Activated T-cell treated with anti-CD3 and anti-CD28 coated beads, Interleukin-2, amount 50 U/mL, for 4 hours (primary cell): ENCODE results near the gene ISX. TPM values are rescaled to one million over a fixed set of nuclear protein-coding genes. Genes with fewer than 3 reads are reported as not detected.

Experiments
- ATAC-seq, 2 donors: fragments of 200-7000 bp; cut with Tn5 transposase; one replicate each; pipeline ENCODE4 v1.10.0; 2021
- DNase-seq: peaks from one replicate; pipeline ENCODE4 v3.0.0-alpha.2; 2020
- H3K27me3 Mint-ChIP-seq: one replicate; pipeline ENCODE4 v1.8.0; 2021; ENCODE audit warnings: low read depth, mixed read lengths
- H3K36me3 Mint-ChIP-seq: one replicate; pipeline ENCODE4 v1.8.0; 2022; ENCODE audit warnings: mixed read lengths; ENCODE audit not compliant: insufficient read depth
- H3K4me1 Mint-ChIP-seq: one replicate; pipeline ENCODE4 v1.8.0; 2021; ENCODE audit warnings: low read depth, mixed read lengths
- H3K4me3 Mint-ChIP-seq: one replicate; pipeline ENCODE4 v1.8.0; 2021; ENCODE audit warnings: mild to moderate bottlenecking, moderate library complexity, mixed read lengths
- H3K9me3 Mint-ChIP-seq: one replicate; pipeline ENCODE4 v1.8.0; 2021; ENCODE audit warnings: mixed read lengths
- total RNA-seq, 3 donors: library from RNA; stranded (reverse); gene quantifications; one replicate each; pipeline ENCODE4 v1.2.1, GENCODE V29; 2021

The ISX gene
- total RNA-seq, 3 donors from 2014 or later, result not detected

DNA sequence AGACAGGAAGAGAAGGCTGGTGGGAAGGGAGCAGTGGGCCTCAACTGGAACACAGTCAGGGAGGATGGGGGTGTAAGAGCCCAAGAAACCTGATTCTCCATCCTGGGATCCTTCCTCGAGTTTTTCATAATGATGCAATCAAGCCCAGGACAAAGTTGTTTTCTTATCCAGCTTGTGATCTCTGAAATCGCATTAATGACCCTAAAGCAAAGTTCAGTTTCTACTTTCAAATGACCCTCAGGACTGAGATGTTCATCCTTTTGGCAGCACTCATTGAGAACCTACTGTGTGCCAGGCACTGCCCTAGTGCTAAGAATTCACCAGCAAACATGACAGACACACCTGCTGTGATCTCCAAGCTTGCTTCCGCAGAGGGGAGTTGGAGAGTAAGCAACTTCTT, 45.3 kb downstream of the ISX start:
- no peak overlapping the region for H3K4me3 Mint-ChIP-seq
- DNase-seq (no peak), ATAC-seq (no peak)
- H3K27me3 Mint-ChIP-seq, result peaks cover 12% of the 10 kb centered on the region
- H3K9me3 Mint-ChIP-seq, result peaks cover 8% of the 10 kb centered on the region
- H3K36me3 Mint-ChIP-seq, result no peaks in the 10 kb centered on the region
- H3K4me1 Mint-ChIP-seq, result no peaks in the 10 kb centered on the region

DNA sequence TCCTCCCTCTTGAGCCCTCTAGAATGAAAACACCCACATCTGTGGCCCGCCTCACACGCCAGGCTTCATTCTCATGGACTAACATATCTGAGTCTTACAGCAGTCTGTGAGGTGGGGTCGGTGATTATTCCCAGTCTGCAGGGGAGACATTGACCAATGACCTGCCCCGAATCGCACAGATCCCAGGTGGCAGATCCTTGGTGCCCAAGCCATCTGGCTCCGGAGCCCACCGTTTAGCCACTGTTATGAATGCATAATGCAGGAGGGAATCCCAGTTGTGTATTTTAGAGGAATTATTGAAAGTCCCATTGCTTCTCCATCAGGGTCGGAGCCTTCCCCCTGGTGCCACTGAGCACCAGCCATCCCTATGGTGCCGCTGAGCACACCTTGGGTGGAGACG, 47.4 kb downstream of the ISX start:
- no peaks in the 10 kb centered on the region for H3K4me1 Mint-ChIP-seq
- peaks cover 10% of the 10 kb centered on the region for H3K27me3 Mint-ChIP-seq
- peaks cover 2% of the 10 kb centered on the region for H3K9me3 Mint-ChIP-seq
- DNase-seq, result no peak
- H3K4me3 Mint-ChIP-seq, result no peak overlapping the region
- H3K36me3 Mint-ChIP-seq, result no peaks in the 10 kb centered on the region
- ATAC-seq, result no peak

DNA sequence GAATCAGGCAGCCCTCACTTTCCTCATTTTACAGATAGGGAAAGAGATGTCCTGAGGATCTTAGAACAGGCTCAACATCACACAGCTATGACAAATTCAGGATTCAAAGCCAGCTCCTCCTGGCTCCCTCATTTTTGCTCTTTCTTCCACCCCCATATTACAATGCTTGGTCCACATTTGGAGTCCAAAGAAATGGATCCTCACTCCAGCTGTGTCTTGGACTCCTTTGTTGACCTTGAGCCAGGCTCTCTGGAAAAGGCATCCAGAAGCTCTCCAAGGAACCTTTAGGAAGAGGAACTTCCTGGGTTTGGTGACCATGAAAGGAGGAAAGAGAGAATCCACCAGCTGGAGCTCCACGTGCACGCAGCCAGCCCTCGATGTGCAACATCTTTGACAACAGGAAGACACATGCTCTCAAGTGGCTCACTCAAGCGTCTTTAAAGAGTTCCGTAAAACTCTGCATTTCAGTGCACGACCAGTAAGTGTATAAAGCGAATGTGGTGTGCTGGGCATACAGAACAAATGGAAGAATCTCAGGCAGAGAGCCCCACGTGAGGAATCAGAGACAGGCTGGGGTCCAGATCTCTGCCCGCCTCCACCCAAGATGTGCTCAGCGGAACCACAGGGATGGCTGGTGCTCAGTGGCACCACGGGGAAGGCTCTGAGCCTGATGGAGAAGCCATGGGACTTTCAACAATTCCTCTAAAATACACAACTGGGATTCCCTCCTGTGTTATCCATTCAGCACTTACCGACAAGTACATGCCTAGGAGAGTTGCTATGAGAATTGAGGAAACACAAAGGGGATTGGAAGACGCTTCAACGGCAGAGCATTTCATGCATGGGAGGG, 48.4 kb downstream of the ISX start:
- Mint-ChIP-seq H3K4me3 (no peak overlapping the region), H3K27me3 (peaks cover 4% of the 10 kb centered on the region), H3K36me3 (no peaks in the 10 kb centered on the region), H3K4me1 (no peaks in the 10 kb centered on the region), H3K9me3 (no peaks in the 10 kb centered on the region)
- DNase-seq (no peak), ATAC-seq (no peak)

DNA sequence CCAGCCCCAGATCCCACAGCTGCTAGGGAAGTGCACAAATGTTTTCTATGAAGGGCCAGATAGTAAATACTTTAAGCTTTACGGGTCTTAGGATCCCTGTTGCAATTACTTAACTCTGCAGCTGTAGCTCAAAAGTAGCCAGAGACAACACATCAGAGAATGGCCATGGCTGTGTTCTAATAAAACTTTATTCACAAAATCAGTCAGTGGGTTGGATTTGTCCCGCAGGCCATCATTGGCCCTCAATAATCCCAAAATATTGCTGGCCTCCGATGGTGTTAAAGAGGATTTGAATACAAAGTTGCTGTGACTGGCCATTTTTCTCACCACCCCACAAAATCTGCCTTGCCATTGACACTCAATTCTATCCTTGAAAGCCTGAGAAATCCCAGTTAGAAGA, 49.6 kb downstream of the ISX start:
- no peak for ATAC-seq
- Mint-ChIP-seq H3K4me1 (no peaks in the 10 kb centered on the region), H3K4me3 (no peak overlapping the region), H3K27me3 (peaks cover 4% of the 10 kb centered on the region), H3K9me3 (no peaks in the 10 kb centered on the region), H3K36me3 (no peaks in the 10 kb centered on the region)
- no peak for DNase-seq

DNA sequence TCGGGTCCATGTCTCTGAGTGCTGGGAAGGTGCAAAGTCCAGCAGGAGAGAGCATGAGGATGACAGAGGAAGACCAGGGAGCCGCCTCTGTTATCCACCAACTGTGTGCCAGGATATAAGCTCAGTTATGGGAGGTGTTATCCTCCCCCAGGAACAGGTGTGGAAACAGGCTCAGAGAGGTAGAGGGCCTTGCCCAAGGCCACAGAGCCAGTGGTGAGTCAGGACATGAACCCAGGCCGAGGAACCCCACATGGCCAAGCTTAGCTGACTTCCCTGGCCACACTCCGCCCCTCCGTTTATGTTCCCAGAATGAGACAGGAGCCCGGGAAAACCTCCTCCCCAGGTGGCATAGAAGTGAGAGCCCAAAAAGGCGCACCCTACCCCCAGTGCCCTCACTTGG, 50.3 kb downstream of the ISX start:
- Mint-ChIP-seq H3K36me3 (no peaks in the 10 kb centered on the region), H3K9me3 (no peaks in the 10 kb centered on the region), H3K27me3 (peaks cover 3% of the 10 kb centered on the region), H3K4me3 (no peak overlapping the region), H3K4me1 (no peaks in the 10 kb centered on the region)
- DNase-seq, result no peak
- ATAC-seq, result no peak

DNA sequence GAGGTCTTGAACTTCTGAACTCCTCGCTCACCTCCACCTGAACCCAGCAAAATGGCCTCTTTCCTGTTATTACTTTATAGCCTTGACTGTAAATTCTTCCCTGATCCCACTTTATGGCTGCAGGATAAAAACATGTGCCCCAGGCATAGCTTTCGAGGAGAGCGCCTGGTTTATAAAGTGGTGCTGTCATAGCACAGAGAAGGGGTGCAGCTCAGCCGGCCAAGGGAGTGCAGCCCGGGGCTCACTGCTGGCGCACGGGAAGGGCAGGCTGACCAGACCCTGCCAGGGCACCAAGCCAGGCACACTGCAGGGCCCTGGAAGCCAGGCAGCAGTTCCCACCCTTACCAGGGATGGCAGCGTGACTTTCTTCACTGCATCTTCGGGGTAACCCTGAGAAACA, 50.9 kb downstream of the ISX start:
- Mint-ChIP-seq H3K4me1 (no peaks in the 10 kb centered on the region), H3K27me3 (peaks cover 3% of the 10 kb centered on the region), H3K36me3 (no peaks in the 10 kb centered on the region), H3K4me3 (no peak overlapping the region), H3K9me3 (no peaks in the 10 kb centered on the region)
- DNase-seq (no peak), ATAC-seq (no peak)

DNA sequence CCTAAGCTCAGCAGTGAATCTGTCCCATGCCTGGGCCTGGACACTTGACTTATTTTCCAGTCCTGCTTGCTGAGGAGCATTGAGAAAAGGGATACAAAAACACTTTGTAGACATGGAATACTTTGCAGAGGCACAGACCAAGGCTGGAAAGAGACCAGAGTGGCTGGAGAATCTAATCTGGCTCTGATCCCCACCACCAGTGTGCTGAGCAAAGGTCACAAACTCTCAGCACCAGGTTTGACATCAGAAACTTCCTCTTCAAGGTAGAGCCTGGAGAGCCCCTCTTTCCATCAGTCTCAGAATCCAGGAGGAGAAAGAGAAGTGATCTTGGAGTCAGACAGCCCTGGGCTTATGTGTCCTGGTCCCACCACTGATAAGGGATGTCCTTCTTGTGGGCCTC, 53.5 kb downstream of the ISX start:
- no peaks in the 10 kb centered on the region for H3K9me3 Mint-ChIP-seq
- no peaks in the 10 kb centered on the region for H3K4me1 Mint-ChIP-seq
- no peak for ATAC-seq
- no peak for DNase-seq
- peaks cover 9% of the 10 kb centered on the region for H3K27me3 Mint-ChIP-seq
- no peak overlapping the region for H3K4me3 Mint-ChIP-seq
- no peaks in the 10 kb centered on the region for H3K36me3 Mint-ChIP-seq

DNA sequence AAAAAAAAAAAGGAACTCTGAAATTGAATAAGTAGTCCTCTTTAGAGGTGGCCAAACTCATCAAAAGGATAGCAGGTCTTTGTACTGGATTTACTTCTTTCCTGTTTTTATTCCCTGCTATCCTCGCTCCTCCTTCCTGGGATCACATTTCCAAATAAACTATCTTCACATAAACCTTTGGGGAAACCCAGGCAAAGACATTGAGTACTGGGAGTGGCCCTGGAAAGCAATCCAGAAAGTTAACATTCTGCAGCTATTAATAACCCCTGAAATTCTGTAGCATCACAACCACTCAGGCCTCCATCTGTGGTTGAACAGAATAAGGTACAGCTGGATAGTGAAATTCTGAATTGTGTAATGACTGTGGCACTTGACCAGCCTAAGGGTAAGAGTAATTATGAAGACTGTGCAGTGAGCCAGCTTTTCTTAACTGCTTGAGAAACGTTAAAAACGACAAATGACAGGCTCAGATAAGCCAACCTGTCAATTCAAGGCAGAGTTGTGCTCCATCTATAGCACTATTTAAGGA, 58.8 kb downstream of the ISX start:
- H3K9me3 Mint-ChIP-seq, result no peaks in the 10 kb centered on the region
- DNase-seq (no peak), ATAC-seq (no peak)
- no peaks in the 10 kb centered on the region for H3K36me3 Mint-ChIP-seq
- H3K4me3 Mint-ChIP-seq, result no peak overlapping the region
- no peaks in the 10 kb centered on the region for H3K4me1 Mint-ChIP-seq
- H3K27me3 Mint-ChIP-seq, result peaks cover 34% of the 10 kb centered on the region

DNA sequence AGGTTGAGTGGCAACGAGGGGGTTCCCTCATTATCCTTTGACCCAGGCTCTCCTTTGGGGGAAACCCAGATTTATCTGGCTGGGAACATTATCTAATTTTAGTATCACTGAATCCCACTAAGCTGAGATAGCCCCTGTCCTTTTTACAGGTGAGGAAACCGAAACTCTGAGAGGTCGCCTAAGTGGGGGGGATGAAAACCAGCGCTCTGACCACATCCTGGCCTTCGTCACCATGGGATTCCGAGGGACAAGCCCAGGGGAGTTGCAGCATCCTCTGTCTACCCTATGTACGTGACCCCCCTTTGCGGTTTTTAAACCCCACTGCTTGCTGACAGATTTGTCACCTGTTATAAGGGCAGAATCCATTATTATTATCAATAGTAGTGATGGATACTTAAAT, 61.0 kb downstream of the ISX start:
- Mint-ChIP-seq H3K36me3 (no peaks in the 10 kb centered on the region), H3K4me1 (no peaks in the 10 kb centered on the region), H3K27me3 (peaks cover 40% of the 10 kb centered on the region), H3K4me3 (no peak overlapping the region), H3K9me3 (no peaks in the 10 kb centered on the region)
- DNase-seq, result no peak
- ATAC-seq, result no peak

DNA sequence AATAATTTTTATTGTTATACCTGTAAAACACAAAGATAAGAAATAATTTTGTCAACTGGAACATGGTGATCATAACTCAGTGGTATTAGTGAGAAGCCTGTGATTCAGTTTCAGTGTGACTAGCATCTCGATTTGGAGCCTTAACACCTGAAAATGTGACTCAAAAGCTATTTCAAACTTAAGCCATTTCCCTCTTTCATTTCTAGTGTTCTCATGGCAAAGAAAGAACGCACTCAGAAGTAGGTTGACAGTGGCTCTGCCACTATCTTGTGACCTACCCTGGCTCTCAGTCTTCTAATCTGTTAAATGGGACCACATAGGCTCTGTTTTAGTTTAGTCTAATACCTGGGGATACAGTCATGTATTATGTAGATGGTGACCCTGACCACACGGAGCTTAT, 62.7 kb downstream of the ISX start:
- DNase-seq (no peak), ATAC-seq (no peak)
- Mint-ChIP-seq H3K4me1 (no peaks in the 10 kb centered on the region), H3K36me3 (no peaks in the 10 kb centered on the region), H3K27me3 (peaks cover 48% of the 10 kb centered on the region), H3K4me3 (no peak overlapping the region), H3K9me3 (no peaks in the 10 kb centered on the region)

DNA sequence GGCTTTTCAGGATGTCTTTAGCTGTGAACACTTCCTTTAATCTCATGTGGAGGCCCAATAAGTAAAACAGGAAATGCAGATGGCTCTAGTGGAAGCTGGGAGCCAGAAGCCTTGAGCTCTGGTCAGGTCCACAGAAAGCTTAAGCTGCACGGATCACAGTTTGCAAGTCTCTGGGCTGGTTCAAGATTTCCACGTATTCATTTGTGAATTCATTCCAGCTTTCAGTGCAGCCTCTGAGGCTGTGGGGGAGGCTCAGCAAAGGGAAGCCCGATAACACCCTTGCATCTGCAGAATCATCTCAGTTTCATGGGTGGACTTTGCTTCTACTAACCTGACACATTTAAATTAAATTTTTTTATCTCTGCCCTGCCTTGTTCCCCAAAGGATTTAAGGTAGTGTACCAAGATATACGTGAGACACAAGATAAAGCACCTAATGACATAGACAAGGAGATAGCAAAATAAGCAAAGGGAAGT, 65.6 kb downstream of the ISX start:
- Mint-ChIP-seq H3K27me3 (peaks cover 42% of the 10 kb centered on the region), H3K4me3 (no peak overlapping the region), H3K4me1 (no peaks in the 10 kb centered on the region), H3K36me3 (no peaks in the 10 kb centered on the region), H3K9me3 (no peaks in the 10 kb centered on the region)
- DNase-seq (no peak), ATAC-seq (no peak)

DNA sequence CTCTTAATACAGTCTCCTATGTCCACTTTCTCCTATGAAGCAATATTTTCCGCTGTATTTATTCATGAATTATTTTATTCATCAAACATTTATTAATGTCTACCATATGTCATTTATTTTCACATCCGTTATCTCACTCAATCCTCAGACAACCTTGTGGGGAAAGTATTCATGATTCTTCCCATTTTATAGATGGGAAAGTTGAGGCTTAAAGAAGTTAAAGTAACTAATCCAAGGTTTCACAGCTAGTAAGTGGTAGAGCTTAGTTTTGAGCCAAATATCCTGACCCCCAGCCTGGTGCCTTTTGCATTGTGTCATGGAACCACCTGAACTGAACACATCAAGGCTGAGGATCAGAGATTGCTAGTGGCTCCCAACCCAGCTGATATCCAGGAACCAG, 66.6 kb downstream of the ISX start:
- ATAC-seq (no peak), DNase-seq (no peak)
- Mint-ChIP-seq H3K4me3 (no peak overlapping the region), H3K36me3 (no peaks in the 10 kb centered on the region), H3K9me3 (no peaks in the 10 kb centered on the region), H3K27me3 (peaks cover 40% of the 10 kb centered on the region), H3K4me1 (no peaks in the 10 kb centered on the region)

DNA sequence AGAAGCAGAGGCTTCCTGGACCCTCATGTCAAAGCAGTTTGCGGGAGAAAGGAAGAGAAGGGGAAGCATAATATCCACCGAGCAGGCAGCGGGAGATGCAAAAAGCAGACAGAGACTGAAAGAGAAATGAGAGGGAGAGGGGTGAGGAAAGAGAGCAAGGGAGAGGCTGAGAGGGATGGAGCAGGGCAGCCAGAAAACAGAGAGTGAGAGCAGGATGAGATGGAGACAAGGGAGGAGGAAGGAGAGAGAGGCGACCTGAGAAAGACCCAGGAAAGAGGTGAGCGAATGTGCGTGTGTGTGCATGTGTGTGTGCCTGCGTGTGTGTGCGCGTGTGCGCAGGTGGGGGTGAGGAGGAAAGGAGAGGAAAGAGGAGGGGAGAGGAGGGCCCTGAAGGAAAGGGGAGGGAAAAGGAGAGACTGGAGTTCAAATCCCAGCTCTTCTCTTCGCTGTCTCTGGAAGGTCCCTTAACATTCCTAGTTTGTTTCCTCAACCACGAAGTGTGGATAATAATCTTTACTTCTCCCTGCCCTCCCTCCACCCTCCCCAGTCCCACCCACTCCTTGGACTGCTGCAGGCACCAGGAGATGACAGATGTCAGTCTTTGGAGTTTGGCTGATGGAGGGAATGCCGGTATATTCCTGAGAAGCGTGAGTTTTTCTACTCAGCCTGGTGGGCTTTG, 67.9 kb downstream of the ISX start:
- no peak for DNase-seq
- Mint-ChIP-seq H3K27me3 (peaks cover 30% of the 10 kb centered on the region), H3K4me3 (no peak overlapping the region), H3K36me3 (no peaks in the 10 kb centered on the region), H3K4me1 (no peaks in the 10 kb centered on the region), H3K9me3 (no peaks in the 10 kb centered on the region)
- no peak for ATAC-seq

DNA sequence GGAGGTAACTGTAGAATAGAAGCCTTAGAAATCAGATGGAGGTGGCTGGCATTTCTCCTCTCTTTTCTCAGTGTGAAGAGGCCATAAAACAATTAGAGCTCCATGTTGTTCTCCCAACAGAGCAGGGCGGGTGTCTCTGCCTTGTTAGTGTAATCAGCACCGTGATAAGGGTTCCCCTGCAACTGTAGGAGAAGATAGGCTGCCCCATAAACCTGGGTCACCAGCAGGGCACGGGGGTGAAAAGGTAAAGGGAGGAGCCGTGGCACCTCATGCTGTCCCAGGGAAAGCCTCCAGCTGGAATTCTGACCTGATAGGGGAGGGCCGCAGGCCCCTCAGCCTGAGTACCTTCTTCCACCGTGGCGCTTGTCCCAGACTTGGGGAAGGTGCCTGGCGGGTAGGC, 68.7 kb downstream of the ISX start:
- no peaks in the 10 kb centered on the region for H3K9me3 Mint-ChIP-seq

DNA sequence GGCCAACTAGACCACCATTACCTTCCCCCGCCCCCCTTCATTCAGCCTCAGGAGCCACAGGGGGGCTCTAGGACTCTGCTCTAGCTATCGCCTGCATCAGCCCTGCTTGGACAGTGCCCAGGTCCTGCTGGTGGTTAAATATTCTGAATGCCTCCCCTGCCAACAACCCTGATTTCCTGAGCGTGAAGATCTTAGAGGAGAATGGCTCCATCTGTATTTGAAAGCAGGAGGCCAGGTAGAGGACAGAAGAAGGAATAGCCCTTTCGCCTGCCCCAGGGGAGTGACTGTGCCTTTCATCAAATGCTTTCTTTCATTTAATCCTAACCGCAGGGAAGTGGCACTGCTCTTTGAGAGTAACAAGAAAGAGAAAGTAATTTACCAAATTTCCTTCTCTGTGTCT, 69.2 kb downstream of the ISX start:
- Mint-ChIP-seq H3K9me3 (no peaks in the 10 kb centered on the region), H3K4me3 (no peak overlapping the region), H3K4me1 (no peaks in the 10 kb centered on the region), H3K27me3 (peaks cover 22% of the 10 kb centered on the region), H3K36me3 (no peaks in the 10 kb centered on the region)
- ATAC-seq (no peak), DNase-seq (no peak)

More for the DNA sequence above, 68.7 kb downstream of the ISX start:
- DNase-seq, result no peak
- Mint-ChIP-seq H3K4me1 (no peaks in the 10 kb centered on the region), H3K27me3 (peaks cover 24% of the 10 kb centered on the region), H3K4me3 (no peak overlapping the region), H3K36me3 (no peaks in the 10 kb centered on the region)
- no peak for ATAC-seq
